Endodermal cell (in vitro differentiated cells): ENCODE data around the gene KIRREL3. TPM values are rescaled to one million over a fixed set of nuclear protein-coding genes. Genes with fewer than 3 reads are reported as not detected.
"Not testable (repeated sequence)": the region's sequence is repeated elsewhere in the genome, so short reads cannot be mapped to it uniquely, and the experiment has no call there.

Source experiments
- DNase-seq: peaks from one replicate; pipeline ENCODE4 v3.0.0-alpha.2; 2017
- H3K27ac ChIP-seq: 2 replicates; pipeline ENCODE4 v1.5.1; 2013; ENCODE audit warnings: mild to moderate bottlenecking, low read depth, low read length, moderate library complexity
- H3K27me3 ChIP-seq: 2 replicates; pipeline ENCODE4 v1.6.1; 2013; ENCODE audit warnings: mild to moderate bottlenecking, low read length, moderate library complexity; ENCODE audit not compliant: insufficient read depth, control insufficient read depth, poor library complexity, severe bottlenecking
- H3K36me3 ChIP-seq: 2 replicates; pipeline ENCODE4 v1.7.0; 2013; ENCODE audit warnings: mild to moderate bottlenecking, low read length, moderate library complexity; ENCODE audit not compliant: control insufficient read depth, insufficient read depth
- H3K4me1 ChIP-seq: one replicate; pipeline ENCODE4 v1.7.0; 2013; ENCODE audit warnings: low read length; ENCODE audit not compliant: control insufficient read depth, insufficient read depth
- H3K4me3 ChIP-seq: 2 replicates; pipeline ENCODE4 v1.5.1; 2013; ENCODE audit warnings: mild to moderate bottlenecking, low read length, moderate library complexity
- H3K9ac ChIP-seq: 2 replicates; pipeline ENCODE4 v1.6.1; 2013; ENCODE audit warnings: mild to moderate bottlenecking, low read length, moderate library complexity; ENCODE audit not compliant: poor library complexity, severe bottlenecking; ENCODE audit errors: extremely low read depth
- H3K9me3 ChIP-seq: 2 replicates; pipeline ENCODE4 v1.6.1; 2013; ENCODE audit warnings: mild to moderate bottlenecking, low read length, moderate library complexity; ENCODE audit not compliant: control insufficient read depth
- H3K27ac Mint-ChIP-seq: 2 replicates; pipeline ENCODE4 v1.8.0; 2020; ENCODE audit warnings: mixed read lengths
- H3K27me3 Mint-ChIP-seq: 2 replicates; pipeline ENCODE4 v1.8.0; 2021; ENCODE audit warnings: mild to moderate bottlenecking, mixed read lengths; ENCODE audit not compliant: insufficient read depth
- H3K36me3 Mint-ChIP-seq: 2 replicates; pipeline ENCODE4 v1.8.0; 2020; ENCODE audit warnings: low read depth, mixed read lengths
- H3K4me1 Mint-ChIP-seq: 2 replicates; pipeline ENCODE4 v1.8.0; 2020; ENCODE audit warnings: mixed read lengths
- H3K4me3 Mint-ChIP-seq: 2 replicates; pipeline ENCODE4 v1.8.0; 2020; ENCODE audit warnings: mild to moderate bottlenecking, moderate library complexity, mixed read lengths
- H3K9me3 Mint-ChIP-seq: 2 replicates; pipeline ENCODE4 v1.8.0; 2020; ENCODE audit warnings: mild to moderate bottlenecking, mixed read lengths
- CTCF ChIP-seq: fragments of 200-600 bp; sonication (generic); conservative IDR thresholded peaks from 2 replicates; pipeline ENCODE4 v1.5.0; 2021; ENCODE audit warnings: antibody characterized with exemption, mild to moderate bottlenecking
- WGBS, 2 experiments: methylation state at CpG; one replicate each; pipeline versions ENCODE4 v1.1.5 to v1.1.7; 2013; ENCODE audit warnings: missing lambda C conversion rate in 2 of 2, mixed read lengths in 1 of 2; ENCODE audit not compliant: insufficient coverage in 1 of 2, insufficient read length in 1 of 2; 5-methylcytosine and 5-hydroxymethylcytosine counted together
- total RNA-seq, 2 donors: library from RNA; stranded (reverse); fragmentation: NEBNext Ultra II Directional in 1 of 2; extraction: Animal tissue kit (Norgen Biotek cat#: 25700) in 1 of 2; gene quantifications; 2 replicates in 1 of 2; 3 replicates in 1 of 2; pipeline ENCODE4 v1.2.1, GENCODE V29; 2021

Gene KIRREL3
- total RNA-seq, 2 donors from 2014 or later = 1.1 to 1.4 TPM

DNA sequence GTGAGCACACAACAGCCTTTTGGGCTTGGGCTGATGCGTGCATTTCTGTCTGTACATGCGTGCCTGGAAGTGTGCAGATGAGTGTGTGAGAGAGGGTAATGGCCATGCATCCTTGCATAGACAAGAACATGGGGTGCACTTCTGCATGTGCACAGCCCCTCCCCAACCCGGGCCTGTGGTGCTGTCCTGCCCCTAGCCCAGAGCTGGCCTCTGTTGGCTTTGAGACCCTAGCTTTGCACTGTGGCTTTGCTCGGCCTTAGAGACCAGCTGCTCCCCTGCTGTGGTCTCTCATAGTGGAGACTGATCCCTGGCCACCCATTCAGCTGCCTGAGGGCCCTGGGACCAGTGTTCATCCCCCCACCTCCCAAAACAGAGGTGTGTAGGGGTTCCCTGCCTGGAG, 619.7 kb downstream of the KIRREL3 start:
- no peaks in the 10 kb centered on the region for H3K9me3 ChIP-seq
- Mint-ChIP-seq H3K9me3 (no peaks in the 10 kb centered on the region), H3K27me3 (no peaks in the 10 kb centered on the region), H3K27ac (no peak overlapping the region), H3K36me3 (no peaks in the 10 kb centered on the region), H3K4me1 (peaks cover 8% of the 10 kb centered on the region), H3K4me3 (no peak overlapping the region)
- H3K36me3 ChIP-seq = no peaks in the 10 kb centered on the region
- no peaks in the 10 kb centered on the region for H3K4me1 ChIP-seq
- DNase-seq = no peak
- no peak overlapping the region for H3K9ac ChIP-seq
- WGBS, 2 experiments = 87 to 90% methylated on average over 3 to 4 of the region's 4 CpGs
- H3K27ac ChIP-seq = no peak overlapping the region
- no peaks in the 10 kb centered on the region for H3K27me3 ChIP-seq
- H3K4me3 ChIP-seq = no peak overlapping the region
- TF ChIP-seq CTCF = no peak

GRCh38 chr11:126378763-126379162, 621.8 kb downstream of the KIRREL3 start:
- no peak for DNase-seq
- Mint-ChIP-seq H3K27me3 (no peaks in the 10 kb centered on the region), H3K27ac (no peak overlapping the region), H3K36me3 (no peaks in the 10 kb centered on the region), H3K4me3 (no peak overlapping the region), H3K4me1 (peaks cover 7% of the 10 kb centered on the region), H3K9me3 (no peaks in the 10 kb centered on the region)
- no peak for TF ChIP-seq CTCF
- 91 to 96% methylated on average over 3 to 4 of the region's 4 CpGs for WGBS, 2 experiments
- no peaks in the 10 kb centered on the region for H3K36me3 ChIP-seq
- no peak overlapping the region for H3K4me3 ChIP-seq
- no peak overlapping the region for H3K27ac ChIP-seq
- H3K4me1 ChIP-seq = no peaks in the 10 kb centered on the region
- H3K9me3 ChIP-seq = no peaks in the 10 kb centered on the region
- no peak overlapping the region for H3K9ac ChIP-seq
- no peaks in the 10 kb centered on the region for H3K27me3 ChIP-seq

DNA sequence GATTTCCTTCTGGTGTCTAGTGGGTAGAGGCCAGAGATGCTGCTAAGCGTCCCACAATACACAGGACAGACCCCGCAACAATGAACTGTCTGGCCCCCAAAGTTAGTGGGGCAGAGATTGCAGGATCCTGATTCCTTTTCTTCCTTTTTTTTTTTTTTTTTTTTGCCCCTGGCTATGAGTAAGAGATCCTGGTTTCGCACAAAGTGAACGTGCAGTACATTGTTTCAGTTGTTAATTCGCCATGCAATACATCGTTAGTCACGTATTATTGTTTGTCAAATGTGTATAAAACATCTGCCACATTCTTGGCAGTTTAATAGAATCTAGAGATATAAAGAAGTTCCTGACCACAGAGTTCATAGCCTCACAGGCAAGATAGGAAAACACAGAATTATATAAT, 624.8 kb downstream of the KIRREL3 start:
- Mint-ChIP-seq H3K9me3 (no peaks in the 10 kb centered on the region), H3K36me3 (no peaks in the 10 kb centered on the region), H3K4me3 (no peak overlapping the region), H3K4me1 (peaks cover 15% of the 10 kb centered on the region), H3K27me3 (no peaks in the 10 kb centered on the region), H3K27ac (no peak overlapping the region)
- no peaks in the 10 kb centered on the region for H3K4me1 ChIP-seq
- no peak for TF ChIP-seq CTCF
- no peak overlapping the region for H3K4me3 ChIP-seq
- H3K27ac ChIP-seq = no peak overlapping the region
- H3K9me3 ChIP-seq = no peaks in the 10 kb centered on the region
- no peaks in the 10 kb centered on the region for H3K27me3 ChIP-seq
- no peaks in the 10 kb centered on the region for H3K36me3 ChIP-seq
- no peak for DNase-seq
- WGBS, 2 experiments = 93 to 94% methylated on average over 5 to 7 of the region's 7 CpGs
- H3K9ac ChIP-seq = no peak overlapping the region

- H3K4me1 ChIP-seq, H3K36me3 Mint-ChIP-seq, H3K36me3 ChIP-seq, H3K27me3 Mint-ChIP-seq, H3K27me3 ChIP-seq, H3K4me3 ChIP-seq, H3K9ac ChIP-seq, DNase-seq, H3K27ac Mint-ChIP-seq, H3K27ac ChIP-seq, H3K9me3 ChIP-seq, H3K9me3 Mint-ChIP-seq, H3K4me3 Mint-ChIP-seq: not testable (repeated sequence)
- 88 to 98% methylated on average over 3 to 16 of the region's 28 CpGs for WGBS, 2 experiments
- peaks cover 15% of the 10 kb centered on the region for H3K4me1 Mint-ChIP-seq
Measured at GRCh38 chr11:126374562-126375300, 625.8 kb downstream of the KIRREL3 start.

DNA sequence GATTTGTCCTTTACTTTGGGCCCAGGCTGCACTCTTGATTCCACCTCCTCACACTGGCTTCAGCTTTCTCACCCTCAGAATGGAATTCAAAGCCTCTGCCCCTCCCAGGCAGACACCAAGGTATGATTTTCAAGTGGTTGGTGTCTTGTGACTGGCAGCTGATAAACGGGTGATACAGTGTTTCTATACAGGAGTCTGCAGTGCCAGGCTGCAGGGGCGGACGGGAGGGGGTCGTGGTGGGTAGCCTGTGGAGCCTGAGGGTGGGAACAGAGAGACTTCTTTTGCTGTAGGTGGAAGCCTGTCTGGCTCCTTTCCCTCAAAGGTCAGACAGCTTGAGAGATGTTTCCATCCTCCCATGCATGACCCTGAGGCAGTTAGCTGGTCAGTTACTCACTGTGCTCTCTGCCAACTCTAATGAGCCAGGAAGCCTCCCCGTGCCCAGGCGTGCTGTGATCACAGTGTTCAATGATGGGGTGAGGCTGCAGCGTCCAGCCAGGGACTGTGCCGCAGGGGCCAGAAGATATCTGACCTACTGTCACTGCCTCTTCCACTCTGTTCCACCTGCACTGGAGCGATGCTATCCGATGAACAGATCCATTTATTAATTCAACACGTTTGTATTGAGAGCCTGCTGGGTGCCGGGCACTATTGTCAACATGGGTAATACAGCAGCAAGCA, 627.0 kb downstream of the KIRREL3 start:
- not testable (repeated sequence) for H3K9me3 Mint-ChIP-seq, H3K36me3 Mint-ChIP-seq, H3K4me1 ChIP-seq, H3K9ac ChIP-seq, DNase-seq, H3K36me3 ChIP-seq, H3K27me3 ChIP-seq, H3K4me3 Mint-ChIP-seq, H3K27ac Mint-ChIP-seq, H3K27ac ChIP-seq, H3K27me3 Mint-ChIP-seq, H3K4me3 ChIP-seq, H3K9me3 ChIP-seq
- peaks cover 17% of the 10 kb centered on the region for H3K4me1 Mint-ChIP-seq
- WGBS, 2 experiments = 82 to 90% methylated on average over 8 to 12 of the region's 12 CpGs
